A673 (cell line): ENCODE measurements around the gene UNKL.

ENCODE experiments used
- CTCF ChIP-seq: fragments of 300-800, 200-600 bp; sonication (generic); conservative IDR thresholded peaks from 2 replicates; pipeline ENCODE4 v1.5.1; 2017; ENCODE audit warnings: low read depth, mild to moderate bottlenecking, antibody characterized with exemption, low read length, moderate library complexity, mixed read lengths
- EZH2 ChIP-seq: fragments of 200-600 bp; sonication (generic); IDR thresholded peaks from 2 replicates; pipeline ENCODE4 v1.6.1; 2017; ENCODE audit warnings: borderline replicate concordance, low read depth, mild to moderate bottlenecking, mixed read lengths, antibody characterized with exemption, low read length; ENCODE audit not compliant: poor library complexity, severe bottlenecking

- TF ChIP-seq CTCF = no peak
- TF ChIP-seq EZH2 = no peak
Measured at GRCh38 chr16:1436731-1437355, 22.3 kb upstream of the UNKL start.
